ENCODE measurements around the gene PEG3.

GRCh38 chr19:56873493-56873892, 33.0 kb upstream of the PEG3 start:
- TF ChIP-seq, protein P1, sequence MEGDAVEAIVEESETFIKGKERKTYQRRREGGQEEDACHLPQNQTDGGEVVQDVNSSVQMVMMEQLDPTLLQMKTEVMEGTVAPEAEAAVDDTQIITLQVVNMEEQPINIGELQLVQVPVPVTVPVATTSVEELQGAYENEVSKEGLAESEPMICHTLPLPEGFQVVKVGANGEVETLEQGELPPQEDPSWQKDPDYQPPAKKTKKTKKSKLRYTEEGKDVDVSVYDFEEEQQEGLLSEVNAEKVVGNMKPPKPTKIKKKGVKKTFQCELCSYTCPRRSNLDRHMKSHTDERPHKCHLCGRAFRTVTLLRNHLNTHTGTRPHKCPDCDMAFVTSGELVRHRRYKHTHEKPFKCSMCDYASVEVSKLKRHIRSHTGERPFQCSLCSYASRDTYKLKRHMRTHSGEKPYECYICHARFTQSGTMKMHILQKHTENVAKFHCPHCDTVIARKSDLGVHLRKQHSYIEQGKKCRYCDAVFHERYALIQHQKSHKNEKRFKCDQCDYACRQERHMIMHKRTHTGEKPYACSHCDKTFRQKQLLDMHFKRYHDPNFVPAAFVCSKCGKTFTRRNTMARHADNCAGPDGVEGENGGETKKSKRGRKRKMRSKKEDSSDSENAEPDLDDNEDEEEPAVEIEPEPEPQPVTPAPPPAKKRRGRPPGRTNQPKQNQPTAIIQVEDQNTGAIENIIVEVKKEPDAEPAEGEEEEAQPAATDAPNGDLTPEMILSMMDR (conservative IDR thresholded peaks at IDR 0.05; ENCODE audit: low read depth, low read length): no peak
- TF ChIP-seq POLR2A (IDR thresholded peaks at IDR 0.05; ENCODE audit: low read depth, low read length) (no peak), MXI1 (IDR thresholded peaks at IDR 0.05; ENCODE audit: borderline replicate concordance, low read depth, low read length) (no peak), CHD1 (IDR thresholded peaks at IDR 0.05; ENCODE audit: low read depth, low read length) (no peak)

All from IMR-90 (cell line).